ENCODE results near the gene CDX1.

DNA sequence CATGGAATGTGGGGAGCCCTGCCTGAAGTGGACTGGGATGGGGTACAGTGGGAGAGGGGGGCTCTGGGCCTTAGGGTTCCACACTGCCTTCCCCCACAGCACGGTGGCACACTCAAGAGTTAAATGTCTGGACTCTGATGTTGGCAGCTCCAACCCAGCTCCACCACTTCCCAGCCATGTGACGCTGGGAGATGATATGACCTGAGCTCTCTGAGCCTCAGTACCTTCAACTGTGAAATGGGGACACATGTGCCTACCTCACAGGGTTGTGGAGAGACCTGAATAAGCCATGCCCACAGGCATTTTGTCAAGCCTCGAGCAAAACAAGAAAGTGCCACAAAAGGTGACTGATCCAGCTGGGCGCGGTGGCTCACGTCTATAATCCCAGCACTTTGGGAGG, 7.5 kb upstream of the CDX1 start:
- TF ChIP-seq POLR2A (IDR thresholded peaks at IDR 0.05): no peak
- TF ChIP-seq, protein P1, sequence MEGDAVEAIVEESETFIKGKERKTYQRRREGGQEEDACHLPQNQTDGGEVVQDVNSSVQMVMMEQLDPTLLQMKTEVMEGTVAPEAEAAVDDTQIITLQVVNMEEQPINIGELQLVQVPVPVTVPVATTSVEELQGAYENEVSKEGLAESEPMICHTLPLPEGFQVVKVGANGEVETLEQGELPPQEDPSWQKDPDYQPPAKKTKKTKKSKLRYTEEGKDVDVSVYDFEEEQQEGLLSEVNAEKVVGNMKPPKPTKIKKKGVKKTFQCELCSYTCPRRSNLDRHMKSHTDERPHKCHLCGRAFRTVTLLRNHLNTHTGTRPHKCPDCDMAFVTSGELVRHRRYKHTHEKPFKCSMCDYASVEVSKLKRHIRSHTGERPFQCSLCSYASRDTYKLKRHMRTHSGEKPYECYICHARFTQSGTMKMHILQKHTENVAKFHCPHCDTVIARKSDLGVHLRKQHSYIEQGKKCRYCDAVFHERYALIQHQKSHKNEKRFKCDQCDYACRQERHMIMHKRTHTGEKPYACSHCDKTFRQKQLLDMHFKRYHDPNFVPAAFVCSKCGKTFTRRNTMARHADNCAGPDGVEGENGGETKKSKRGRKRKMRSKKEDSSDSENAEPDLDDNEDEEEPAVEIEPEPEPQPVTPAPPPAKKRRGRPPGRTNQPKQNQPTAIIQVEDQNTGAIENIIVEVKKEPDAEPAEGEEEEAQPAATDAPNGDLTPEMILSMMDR (IDR thresholded peaks at IDR 0.05): no peak
